NCI-H2029 treated with DMSO at 0.1 percent for 48 hours (cell line): ENCODE data around the gene CEBPE.

Experiments used
- DNase-seq: peaks from one replicate; lab custom pipeline; 2025; lab: John Stamatoyannopoulos, UW

Gene CEBPE

GRCh38 chr14:23143911-23144310, 24.9 kb upstream of the CEBPE start:
- no peak for DNase-seq

GRCh38 chr14:23142826-23143225, 23.8 kb upstream of the CEBPE start:
- no peak for DNase-seq

- no peak for DNase-seq
Observed at GRCh38 chr14:23141706-23142444, 22.8 kb upstream of the CEBPE start.

GRCh38 chr14:23140371-23140770, 21.3 kb upstream of the CEBPE start:
- no peak for DNase-seq

GRCh38 chr14:23139874-23140273, 20.8 kb upstream of the CEBPE start:
- no peak for DNase-seq

- no peak for DNase-seq
Observed at GRCh38 chr14:23137813-23138535, 18.9 kb upstream of the CEBPE start.

- DNase-seq: peak; percentile 94
Observed at GRCh38 chr14:23137192-23137812, 18.2 kb upstream of the CEBPE start.

- DNase-seq: no peak
Observed at GRCh38 chr14:23136566-23137133, 17.6 kb upstream of the CEBPE start.

GRCh38 chr14:23132970-23133369, 13.9 kb upstream of the CEBPE start:
- no peak for DNase-seq

- no peak for DNase-seq
Observed at GRCh38 chr14:23131482-23131881, 12.4 kb upstream of the CEBPE start.

- no peak for DNase-seq
Observed at GRCh38 chr14:23130871-23131270, 11.8 kb upstream of the CEBPE start.

GRCh38 chr14:23129759-23130316, 10.8 kb upstream of the CEBPE start:
- no peak for DNase-seq

GRCh38 chr14:23128969-23129758, 10.1 kb upstream of the CEBPE start:
- no peak for DNase-seq

GRCh38 chr14:23127861-23128260, 8.8 kb upstream of the CEBPE start:
- DNase-seq: no peak

GRCh38 chr14:23126548-23127278, 7.7 kb upstream of the CEBPE start:
- no peak for DNase-seq

- no peak for DNase-seq
Observed at GRCh38 chr14:23125933-23126524, 7.0 kb upstream of the CEBPE start.

GRCh38 chr14:23125011-23125410, 6.0 kb upstream of the CEBPE start:
- no peak for DNase-seq

- no peak for DNase-seq
Observed at GRCh38 chr14:23124337-23124954, 5.4 kb upstream of the CEBPE start.

- DNase-seq: peak; percentile 99
Observed at GRCh38 chr14:23123419-23123818, 4.4 kb upstream of the CEBPE start.

- no peak for DNase-seq
Observed at GRCh38 chr14:23122086-23122485, 3.0 kb upstream of the CEBPE start.
